Measurements from ENCODE around the gene TBC1D10A.

Gene TBC1D10A

DNA sequence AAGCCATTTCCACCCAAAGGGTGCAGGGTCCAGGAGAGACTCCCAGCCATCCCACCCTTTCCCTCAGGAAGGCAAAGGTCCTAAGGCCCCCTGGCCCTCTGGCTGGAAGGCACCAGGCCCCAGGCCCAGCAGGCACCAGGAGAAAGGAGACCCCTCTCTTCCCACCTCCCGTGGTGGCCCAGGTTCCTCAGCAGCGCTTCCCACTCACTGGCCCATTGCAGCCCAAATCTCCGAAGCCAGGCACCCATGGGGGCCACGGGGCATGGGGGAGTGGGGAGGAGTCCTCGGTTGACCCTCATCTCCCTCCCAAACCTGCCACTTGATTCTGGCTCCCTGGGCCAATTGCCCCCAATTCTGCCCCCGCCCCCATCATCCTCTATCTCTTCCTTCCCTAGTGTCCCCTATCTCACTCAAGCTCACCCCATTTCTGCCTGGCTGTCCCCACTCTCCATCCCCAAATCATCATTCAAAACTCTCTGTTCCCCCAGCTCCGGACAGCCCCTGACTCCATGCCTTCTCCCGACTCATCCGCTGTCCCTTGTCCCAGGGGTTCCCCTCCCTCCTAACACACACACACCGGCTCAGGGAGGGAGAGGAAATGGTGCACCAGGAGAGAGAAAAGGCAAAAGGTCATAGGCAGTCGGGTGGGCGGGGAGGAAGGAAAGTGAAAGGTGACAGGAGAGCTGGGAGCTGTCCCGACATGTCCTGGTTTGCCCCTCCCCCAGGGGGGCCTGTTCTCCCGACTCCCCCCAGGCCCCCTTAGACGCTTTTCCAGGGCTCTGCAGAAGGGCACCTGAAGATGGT, 81.4 kb downstream of the TBC1D10A start:
- Histone ChIP-seq H3K27ac (ENCODE audit: low read length) (no peak overlapping the region), H2AFZ (ENCODE audit: low read depth, low read length) (no peak overlapping the region), H3K27me3 (ENCODE audit: low read depth, low read length) (peaks cover 24% of the 10 kb centered on the region), H4K20me1 (ENCODE audit: insufficient read depth, low read length) (no peaks in the 10 kb centered on the region), H3K4me1 (ENCODE audit: low read length) (peaks cover 24% of the 10 kb centered on the region), H3K9ac (ENCODE audit: low read length) (no peak overlapping the region), H3K4me2 (ENCODE audit: low read length) (peak overlapping the region; percentile 83), H3K79me2 (ENCODE audit: low read length) (no peaks in the 10 kb centered on the region), H3K36me3 (replicated peaks; ENCODE audit: low read depth, low read length) (no peaks in the 10 kb centered on the region), H3K4me3 (ENCODE audit: low read length) (peak overlapping the region; percentile 76; the same call in 1 of the 2 replicates), H3K9me3 (ENCODE audit: insufficient read depth, low read length) (no peaks in the 10 kb centered on the region)
- TF ChIP-seq, protein P1, sequence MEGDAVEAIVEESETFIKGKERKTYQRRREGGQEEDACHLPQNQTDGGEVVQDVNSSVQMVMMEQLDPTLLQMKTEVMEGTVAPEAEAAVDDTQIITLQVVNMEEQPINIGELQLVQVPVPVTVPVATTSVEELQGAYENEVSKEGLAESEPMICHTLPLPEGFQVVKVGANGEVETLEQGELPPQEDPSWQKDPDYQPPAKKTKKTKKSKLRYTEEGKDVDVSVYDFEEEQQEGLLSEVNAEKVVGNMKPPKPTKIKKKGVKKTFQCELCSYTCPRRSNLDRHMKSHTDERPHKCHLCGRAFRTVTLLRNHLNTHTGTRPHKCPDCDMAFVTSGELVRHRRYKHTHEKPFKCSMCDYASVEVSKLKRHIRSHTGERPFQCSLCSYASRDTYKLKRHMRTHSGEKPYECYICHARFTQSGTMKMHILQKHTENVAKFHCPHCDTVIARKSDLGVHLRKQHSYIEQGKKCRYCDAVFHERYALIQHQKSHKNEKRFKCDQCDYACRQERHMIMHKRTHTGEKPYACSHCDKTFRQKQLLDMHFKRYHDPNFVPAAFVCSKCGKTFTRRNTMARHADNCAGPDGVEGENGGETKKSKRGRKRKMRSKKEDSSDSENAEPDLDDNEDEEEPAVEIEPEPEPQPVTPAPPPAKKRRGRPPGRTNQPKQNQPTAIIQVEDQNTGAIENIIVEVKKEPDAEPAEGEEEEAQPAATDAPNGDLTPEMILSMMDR (IDR thresholded peaks at IDR 0.05; ENCODE audit: low read depth, low read length), result no peak
- TF ChIP-seq EZH2phosphoT487 (IDR thresholded peaks at IDR 0.05; ENCODE audit: low read depth), result no peak

DNA sequence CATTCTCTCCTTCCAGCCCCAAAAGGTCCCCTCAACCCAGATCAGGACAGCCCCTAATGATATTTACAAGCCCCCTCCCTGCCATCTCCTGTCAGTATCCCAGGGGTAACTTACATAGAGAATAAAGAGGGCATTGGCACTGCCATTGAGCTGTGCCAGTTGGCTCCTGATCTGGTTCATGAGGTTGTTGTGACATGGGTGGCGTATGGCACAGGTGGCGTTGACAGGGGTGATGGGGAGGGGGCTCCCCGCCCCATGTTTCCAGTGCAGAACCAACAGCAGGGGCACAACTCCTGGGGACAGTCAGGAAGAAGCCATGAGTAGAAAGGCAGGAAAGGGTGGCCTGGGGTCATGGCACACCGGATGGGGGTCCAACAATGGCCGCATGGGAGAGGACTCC, 82.1 kb downstream of the TBC1D10A start:
- no peaks in the 10 kb centered on the region for H4K20me1 ChIP-seq (ENCODE audit: insufficient read depth, low read length)
- H3K9me3 ChIP-seq (ENCODE audit: insufficient read depth, low read length), result no peaks in the 10 kb centered on the region
- no peak overlapping the region for H2AFZ ChIP-seq (ENCODE audit: low read depth, low read length)
- no peak overlapping the region for H3K4me3 ChIP-seq (ENCODE audit: low read length)
- TF ChIP-seq EZH2phosphoT487 (IDR thresholded peaks at IDR 0.05; ENCODE audit: low read depth), result no peak
- TF ChIP-seq, protein P1 (IDR thresholded peaks at IDR 0.05; ENCODE audit: low read depth, low read length), result no peak
- no peaks in the 10 kb centered on the region for H3K79me2 ChIP-seq (ENCODE audit: low read length)
- peaks cover 24% of the 10 kb centered on the region for H3K27me3 ChIP-seq (ENCODE audit: low read depth, low read length)
- H3K9ac ChIP-seq (ENCODE audit: low read length), result no peak overlapping the region
- H3K4me2 ChIP-seq (ENCODE audit: low read length), result no peak overlapping the region
- H3K27ac ChIP-seq (ENCODE audit: low read length), result no peak overlapping the region
- peaks cover 22% of the 10 kb centered on the region for H3K4me1 ChIP-seq (ENCODE audit: low read length)
- no peaks in the 10 kb centered on the region for H3K36me3 ChIP-seq (replicated peaks; ENCODE audit: low read depth, low read length)

GRCh38 chr22:30244066-30244465, 82.7 kb downstream of the TBC1D10A start:
- no peaks in the 10 kb centered on the region for H3K79me2 ChIP-seq (ENCODE audit: low read length)
- H3K4me1 ChIP-seq (ENCODE audit: low read length), result peaks cover 22% of the 10 kb centered on the region

DNA sequence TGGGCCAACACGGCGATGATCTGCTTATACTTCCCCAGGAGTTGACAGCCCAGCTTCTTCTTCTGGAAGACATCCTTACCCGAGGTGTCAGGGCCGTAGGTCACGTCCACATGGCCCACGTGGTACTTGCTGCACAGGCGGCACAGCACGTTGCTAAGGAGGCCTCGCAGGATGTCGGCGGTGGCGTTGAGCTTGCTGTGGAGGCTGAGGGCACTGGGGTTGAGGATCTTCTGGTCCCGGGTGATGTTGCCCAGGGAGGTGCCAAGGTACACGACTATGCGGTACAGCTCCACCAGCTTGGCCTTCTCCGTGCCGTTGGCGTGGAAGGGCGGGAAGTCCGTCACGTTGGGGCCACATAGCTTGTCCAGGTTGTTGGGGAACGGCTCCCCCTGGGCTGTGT, 83.1 kb downstream of the TBC1D10A start:
- Histone ChIP-seq H3K4me1 (ENCODE audit: low read length) (peaks cover 22% of the 10 kb centered on the region), H3K27ac (ENCODE audit: low read length) (no peak overlapping the region), H3K79me2 (ENCODE audit: low read length) (no peaks in the 10 kb centered on the region), H3K9ac (ENCODE audit: low read length) (no peak overlapping the region), H3K27me3 (ENCODE audit: low read depth, low read length) (peaks cover 24% of the 10 kb centered on the region), H2AFZ (ENCODE audit: low read depth, low read length) (no peak overlapping the region), H4K20me1 (ENCODE audit: insufficient read depth, low read length) (no peaks in the 10 kb centered on the region), H3K4me3 (ENCODE audit: low read length) (no peak overlapping the region), H3K4me2 (ENCODE audit: low read length) (no peak overlapping the region), H3K9me3 (ENCODE audit: insufficient read depth, low read length) (no peaks in the 10 kb centered on the region), H3K36me3 (replicated peaks; ENCODE audit: low read depth, low read length) (no peaks in the 10 kb centered on the region)
- no peak for TF ChIP-seq EZH2phosphoT487 (IDR thresholded peaks at IDR 0.05; ENCODE audit: low read depth)

More at GRCh38 chr22:30244066-30244465, 82.7 kb downstream of the TBC1D10A start:
- Histone ChIP-seq H3K9ac (ENCODE audit: low read length) (no peak overlapping the region), H4K20me1 (ENCODE audit: insufficient read depth, low read length) (no peaks in the 10 kb centered on the region), H3K4me2 (ENCODE audit: low read length) (no peak overlapping the region), H3K4me3 (ENCODE audit: low read length) (no peak overlapping the region), H2AFZ (ENCODE audit: low read depth, low read length) (no peak overlapping the region), H3K27ac (ENCODE audit: low read length) (no peak overlapping the region), H3K9me3 (ENCODE audit: insufficient read depth, low read length) (no peaks in the 10 kb centered on the region), H3K27me3 (ENCODE audit: low read depth, low read length) (peaks cover 24% of the 10 kb centered on the region), H3K36me3 (replicated peaks; ENCODE audit: low read depth, low read length) (no peaks in the 10 kb centered on the region)
- TF ChIP-seq, protein P1 (IDR thresholded peaks at IDR 0.05; ENCODE audit: low read depth, low read length), result no peak
- TF ChIP-seq EZH2phosphoT487 (IDR thresholded peaks at IDR 0.05; ENCODE audit: low read depth), result no peak
